Stimulated activated CD4-positive, alpha-beta T cell treated with anti-CD3 and anti-CD28 coated beads, Interleukin-15, amount 100 ng/mL, for 1 hour (primary cell): ENCODE data around the gene S100B.

Experiments used
- DNase-seq, 2 donors: peaks; one replicate each; pipeline ENCODE4 v3.0.0-alpha.2; 2020; ENCODE audit warnings: low read depth in 1 of 2, low spot score in 1 of 2

Gene S100B

GRCh38 chr21:46628868-46629267 lies 24.0 kb upstream of the S100B start:
- no peak for DNase-seq

- DNase-seq: no peak
These were observed 22.8 kb upstream of the S100B start for GRCh38 chr21:46627726-46628125.

- DNase-seq: no peak
These were observed 22.2 kb upstream of the S100B start for GRCh38 chr21:46626975-46627501.

- DNase-seq: no peak
These were observed 21.7 kb upstream of the S100B start for GRCh38 chr21:46626536-46626935.

GRCh38 chr21:46625759-46626158 lies 20.9 kb upstream of the S100B start:
- no peak for DNase-seq

- no peak for DNase-seq
These were observed 19.2 kb upstream of the S100B start for GRCh38 chr21:46624050-46624449.

- DNase-seq: no peak
These were observed 17.3 kb upstream of the S100B start for GRCh38 chr21:46622226-46622625.

- no peak for DNase-seq
These were observed 16.7 kb upstream of the S100B start for GRCh38 chr21:46621457-46622182.

GRCh38 chr21:46620846-46621245 lies 16.0 kb upstream of the S100B start:
- DNase-seq: no peak

- DNase-seq: no peak
These were observed 15.0 kb upstream of the S100B start for GRCh38 chr21:46619846-46620245.

GRCh38 chr21:46618738-46619379 lies 14.0 kb upstream of the S100B start:
- DNase-seq: no peak

GRCh38 chr21:46617267-46618051 lies 12.6 kb upstream of the S100B start:
- DNase-seq: no peak

GRCh38 chr21:46616656-46617055 lies 11.8 kb upstream of the S100B start:
- no peak for DNase-seq

- no peak for DNase-seq
These were observed 11.2 kb upstream of the S100B start for GRCh38 chr21:46616050-46616449.

GRCh38 chr21:46613391-46613790 lies 8.5 kb upstream of the S100B start:
- DNase-seq: no peak

- no peak for DNase-seq
These were observed 5.3 kb upstream of the S100B start for GRCh38 chr21:46610018-46610701.

GRCh38 chr21:46608672-46609111 lies 3.8 kb upstream of the S100B start:
- DNase-seq: no peak

- DNase-seq: no peak
These were observed 2.8 kb upstream of the S100B start for GRCh38 chr21:46607636-46608035.

GRCh38 chr21:46606427-46606813 lies 1.5 kb upstream of the S100B start:
- DNase-seq: no peak

- DNase-seq: no peak
These were observed 1.0 kb upstream of the S100B start for GRCh38 chr21:46605767-46606426.
